Measurements from ENCODE around the gene SMPDL3A. TPM values are rescaled to one million over a fixed set of nuclear protein-coding genes. Genes with fewer than 3 reads are reported as not detected.

Gene SMPDL3A
- total RNA-seq, 1 donor from 2014 or later = 19.6 TPM

GRCh38 chr6:122760330-122760729, 28.7 kb upstream of the SMPDL3A start:
- H3K27ac ChIP-seq = no peak overlapping the region
- ATAC-seq (no peak), DNase-seq (no peak)
- no peaks in the 10 kb centered on the region for H3K27me3 ChIP-seq
- intact Hi-C loops (cut with DNase I) = no loop called here
- no peaks in the 10 kb centered on the region for H3K9me3 ChIP-seq
- no peak for TF ChIP-seq CTCF (IDR thresholded peaks at IDR 0.05)
- no peaks in the 10 kb centered on the region for H3K36me3 ChIP-seq
- no peaks in the 10 kb centered on the region for H3K4me1 ChIP-seq
- no peak overlapping the region for H3K4me3 ChIP-seq

GRCh38 chr6:122766256-122766655, 22.8 kb upstream of the SMPDL3A start:
- Histone ChIP-seq H3K27me3 (no peaks in the 10 kb centered on the region), H3K27ac (no peak overlapping the region), H3K4me1 (peaks cover 3% of the 10 kb centered on the region), H3K9me3 (no peaks in the 10 kb centered on the region), H3K4me3 (no peak overlapping the region), H3K36me3 (no peaks in the 10 kb centered on the region)
- no peak for ATAC-seq
- DNase-seq = no peak
- no peak for TF ChIP-seq CTCF (IDR thresholded peaks at IDR 0.05)
- intact Hi-C loops (cut with DNase I) = no loop called here

GRCh38 chr6:122770835-122771601, 18.0 kb upstream of the SMPDL3A start:
- DNase-seq = no peak
- H3K4me3 ChIP-seq = no peak overlapping the region

GRCh38 chr6:122772724-122773415, 16.2 kb upstream of the SMPDL3A start:
- H3K9me3 ChIP-seq = no peaks in the 10 kb centered on the region
- H3K4me1 ChIP-seq = peaks cover 4% of the 10 kb centered on the region
- no peaks in the 10 kb centered on the region for H3K27me3 ChIP-seq
- DNase-seq (no peak), ATAC-seq (no peak)
- TF ChIP-seq CTCF (IDR thresholded peaks at IDR 0.05) = no peak
- H3K36me3 ChIP-seq = no peaks in the 10 kb centered on the region
- H3K27ac ChIP-seq = no peak overlapping the region
- no peak overlapping the region for H3K4me3 ChIP-seq
- intact Hi-C loops (cut with DNase I) = no loop called here

More at GRCh38 chr6:122770835-122771601, 18.0 kb upstream of the SMPDL3A start:
- Histone ChIP-seq H3K36me3 (no peaks in the 10 kb centered on the region), H3K27me3 (no peaks in the 10 kb centered on the region), H3K9me3 (no peaks in the 10 kb centered on the region), H3K27ac (no peak overlapping the region), H3K4me1 (peaks cover 4% of the 10 kb centered on the region)
- intact Hi-C loops (cut with DNase I) = no loop called here
- peak; percentile 70 for ATAC-seq
- no peak for TF ChIP-seq CTCF (IDR thresholded peaks at IDR 0.05)

- peaks cover 4% of the 10 kb centered on the region for H3K4me1 ChIP-seq
- no peak overlapping the region for H3K27ac ChIP-seq
- DNase-seq = no peak
- intact Hi-C loops (cut with DNase I) = no loop called here
- no peak overlapping the region for H3K4me3 ChIP-seq
- ATAC-seq = no peak
- no peaks in the 10 kb centered on the region for H3K9me3 ChIP-seq
- no peaks in the 10 kb centered on the region for H3K36me3 ChIP-seq
- no peak for TF ChIP-seq CTCF (IDR thresholded peaks at IDR 0.05)
- H3K27me3 ChIP-seq = no peaks in the 10 kb centered on the region
Observed at GRCh38 chr6:122775975-122776374, 13.1 kb upstream of the SMPDL3A start.
